NCI-H226 (cell line): Measurements from ENCODE around the gene CNTNAP1.
A peak's percentile ranks its signal among the peaks of the same experiment; 100 is the strongest.

Source experiments
- DNase-seq: peaks from one replicate; pipeline ENCODE4 v3.0.0-alpha.2; 2015

Gene CNTNAP1

GRCh38 chr17:42743595-42744282 lies 61.4 kb downstream of the CNTNAP1 start:
- DNase-seq, result no peak

GRCh38 chr17:42744283-42744805 lies 62.0 kb downstream of the CNTNAP1 start:
- DNase-seq, result peak; percentile 50

GRCh38 chr17:42744806-42745617 lies 62.7 kb downstream of the CNTNAP1 start, which contains the start of gene EZH1:
TSS of gene EZH1 (minus strand) at chr17:42745040. CDS start at chr17:42728941, 16,099 bp downstream.
- peak; percentile 74 for DNase-seq

GRCh38 chr17:42748202-42748907 lies 66.0 kb downstream of the CNTNAP1 start:
- no peak for DNase-seq

GRCh38 chr17:42748908-42749798 lies 66.8 kb downstream of the CNTNAP1 start:
- no peak for DNase-seq
